Measurements from ENCODE around the gene RGL2. TPM values are rescaled to one million over a fixed set of nuclear protein-coding genes. Genes with fewer than 3 reads are reported as not detected.

The RGL2 gene
- total RNA-seq, 1 experiment from 2014 or later, result 84.4 TPM

Small RNA genes lying within 50 kb of the gene (microRNA-seq; reads per million reads assigned to microRNA genes)
- gene MIR6834 (ENCODE audit: unreplicated experiment) (not detected), gene MIR6873 (ENCODE audit: unreplicated experiment) (not detected)

Other genes with a start within 250 kb of the RGL2 start
- 0.69 TPM for gene HLA-DPA1, start 225.3 kb downstream of the RGL2 start, total RNA-seq (2021; ENCODE audit: unreplicated experiment)
- 0.64 TPM for gene HLA-DPB1, start 223.0 kb downstream of the RGL2 start, total RNA-seq (2021; ENCODE audit: unreplicated experiment)
- 0.57 TPM for gene COL11A2, start 106.5 kb downstream of the RGL2 start, total RNA-seq (2021; ENCODE audit: unreplicated experiment)
- 27.4 TPM for gene RXRB, start 98.3 kb downstream of the RGL2 start, total RNA-seq (2021; ENCODE audit: unreplicated experiment)
- 135 TPM for gene SLC39A7, start 98.1 kb downstream of the RGL2 start, total RNA-seq (2021; ENCODE audit: unreplicated experiment)
- 7.4 TPM for gene HSD17B8, start 94.3 kb downstream of the RGL2 start, total RNA-seq (2021; ENCODE audit: unreplicated experiment)
- gene RING1, start 90.4 kb downstream of the RGL2 start, total RNA-seq (2021; ENCODE audit: unreplicated experiment), result 33.7 TPM
- gene VPS52, start 27.1 kb downstream of the RGL2 start, total RNA-seq (2021; ENCODE audit: unreplicated experiment), result 77.7 TPM
- gene RPS18, start 26.9 kb downstream of the RGL2 start, total RNA-seq (2021; ENCODE audit: unreplicated experiment), result 1,987 TPM
- gene B3GALT4, start 21.8 kb downstream of the RGL2 start, total RNA-seq (2021; ENCODE audit: unreplicated experiment), result 6.0 TPM
- gene WDR46, start 9.7 kb downstream of the RGL2 start, total RNA-seq (2021; ENCODE audit: unreplicated experiment), result 80.6 TPM
- 101 TPM for gene PFDN6, start 9.3 kb downstream of the RGL2 start, total RNA-seq (2021; ENCODE audit: unreplicated experiment)
- 246 TPM for gene TAPBP, start 15.1 kb upstream of the RGL2 start, total RNA-seq (2021; ENCODE audit: unreplicated experiment)
- 16.0 TPM for gene ZBTB22, start 18.8 kb upstream of the RGL2 start, total RNA-seq (2021; ENCODE audit: unreplicated experiment)
- gene DAXX, start 24.0 kb upstream of the RGL2 start, total RNA-seq (2021; ENCODE audit: unreplicated experiment), result 77.6 TPM
- 81.8 TPM for gene KIFC1, start 92.9 kb upstream of the RGL2 start, total RNA-seq (2021; ENCODE audit: unreplicated experiment)
- 51.6 TPM for gene PHF1, start 112.1 kb upstream of the RGL2 start, total RNA-seq (2021; ENCODE audit: unreplicated experiment)
- 338 TPM for gene CUTA, start 119.2 kb upstream of the RGL2 start, total RNA-seq (2021; ENCODE audit: unreplicated experiment)
- 29.0 TPM for gene SYNGAP1, start 121.1 kb upstream of the RGL2 start, total RNA-seq (2021; ENCODE audit: unreplicated experiment)
- gene ZBTB9, start 155.6 kb upstream of the RGL2 start, total RNA-seq (2021; ENCODE audit: unreplicated experiment), result 17.6 TPM